H1 (cell line): ENCODE measurements around the gene LIPG. TPM values are rescaled to one million over a fixed set of nuclear protein-coding genes. Genes with fewer than 3 reads are reported as not detected.
"Not testable (repeated sequence)": the region's sequence is repeated elsewhere in the genome, so short reads cannot be mapped to it uniquely, and the experiment has no call there.

Experiments used
- CTCF ChIA-PET: fragments of 300-600 bp; sonication (Branson Sonifier 250); formaldehyde crosslinking; loops from one replicate; lab custom pipeline; 2021; ENCODE audit not compliant: partially characterized antibody; lab: Charles Lee
- POLR2A ChIA-PET: fragments of 300-600 bp; sonication (Branson Sonifier 250); formaldehyde crosslinking; loops from one replicate; lab custom pipeline; 2021; ENCODE audit warnings: inconsistent platforms; ENCODE audit not compliant: partially characterized antibody; lab: Charles Lee
- DNase-seq, 2 experiments: peaks; one replicate each; pipeline versions ENCODE4 v3.0.0 to v3.0.0-alpha.2; 2010 to 2022; ENCODE audit warnings: low spot score in 2 of 2, low read depth in 1 of 2, mixed read lengths in 1 of 2
- FAIRE-seq: peaks from 2 replicates; lab custom pipeline; 2011; peaks lifted over from hg19 to GRCh38; lab: Jason Lieb, UNC
- H2AFZ ChIP-seq: 2 replicates; pipeline ENCODE4 v1.8.1; 2012; ENCODE audit warnings: low read length, inconsistent platforms
- H2AK5ac ChIP-seq: 2 replicates; pipeline ENCODE4 v1.6.1; 2013; ENCODE audit warnings: low read depth, low read length
- H2BK120ac ChIP-seq: replicated peaks from 2 replicates; pipeline ENCODE3; 2013; ENCODE audit warnings: low read depth, low read length, inconsistent platforms
- H2BK12ac ChIP-seq: 2 replicates; pipeline ENCODE4 v1.6.1; 2013; ENCODE audit warnings: low read depth, low read length
- H2BK15ac ChIP-seq: 2 replicates; pipeline ENCODE4 v1.6.1; 2013; ENCODE audit warnings: low read length
- H2BK20ac ChIP-seq: 2 replicates; pipeline ENCODE4 v1.6.1; 2013; ENCODE audit warnings: low read length
- H2BK5ac ChIP-seq: 2 replicates; pipeline ENCODE4 v1.6.1; 2013; ENCODE audit warnings: low read depth, low read length
- H3K14ac ChIP-seq: 2 replicates; pipeline ENCODE4 v1.6.1; 2013; ENCODE audit warnings: inconsistent platforms; ENCODE audit not compliant: insufficient read length
- H3K18ac ChIP-seq: 2 replicates; pipeline ENCODE4 v1.6.1; 2013; ENCODE audit warnings: low read length; ENCODE audit errors: extremely low read depth
- H3K23ac ChIP-seq: 2 replicates; pipeline ENCODE4 v1.6.1; 2013; ENCODE audit warnings: inconsistent platforms; ENCODE audit not compliant: insufficient read length
- H3K23me2 ChIP-seq: 2 replicates; pipeline ENCODE4 v1.6.1; 2013; ENCODE audit warnings: low read depth, low read length
- H3K27ac ChIP-seq: 2 replicates; pipeline ENCODE4 v1.6.1; 2011; ENCODE audit warnings: low read depth, low read length, inconsistent platforms
- H3K27me3 ChIP-seq, 4 experiments: replicated peaks in 1 of 4; 1 replicate in 1 of 4; 2 replicates in 3 of 4; pipeline versions ENCODE4 v1.6.1 to v1.8.1; 2011 to 2013; ENCODE audit warnings: low read length in 3 of 4, mild to moderate bottlenecking in 3 of 4, inconsistent platforms in 2 of 4, mixed read lengths in 2 of 4, moderate library complexity in 1 of 4; ENCODE audit not compliant: control insufficient read depth in 3 of 4, insufficient read depth in 3 of 4; ENCODE audit errors: extremely low read depth in 1 of 4
- H3K36me3 ChIP-seq, 4 experiments: 2 replicates each; pipeline versions ENCODE4 v1.6.1 to v1.8.1; 2011 to 2013; ENCODE audit warnings: mild to moderate bottlenecking in 4 of 4, low read length in 3 of 4, moderate library complexity in 2 of 4, control low read depth in 1 of 4, inconsistent platforms in 1 of 4; ENCODE audit not compliant: insufficient read depth in 4 of 4, control insufficient read depth in 2 of 4
- H3K4ac ChIP-seq: replicated peaks from 2 replicates; pipeline ENCODE3; 2013; ENCODE audit warnings: low read length, low read depth, mixed read lengths, inconsistent platforms; ENCODE audit not compliant: insufficient read length
- H3K4me1 ChIP-seq, 4 experiments: replicated peaks in 1 of 4; 1 replicate in 1 of 4; 2 replicates in 3 of 4; pipeline versions ENCODE4 v1.6.1 to v1.8.1; 2011 to 2013; ENCODE audit warnings: low read length in 3 of 4, inconsistent platforms in 2 of 4, mixed read lengths in 1 of 4; ENCODE audit not compliant: insufficient read depth in 4 of 4, control insufficient read depth in 3 of 4
- H3K4me2 ChIP-seq, 2 experiments: 2 replicates each; pipeline versions ENCODE4 v1.6.1 to v1.8.1; 2011 to 2013; ENCODE audit warnings: low read depth in 2 of 2, low read length in 2 of 2, control low read depth in 1 of 2, inconsistent platforms in 1 of 2, mild to moderate bottlenecking in 1 of 2; ENCODE audit not compliant: insufficient read depth in 1 of 2
- H3K4me3 ChIP-seq, 4 experiments: fragments of 200-600, 300-600 bp in 1 of 4; sonication (generic), shearing (Covaris generic), sonication (Bioruptor Twin) in 1 of 4; 2 replicates each; pipeline versions ENCODE4 v1.5.1 to v1.8.1; 2011 to 2016; ENCODE audit warnings: low read length in 4 of 4, low read depth in 3 of 4, control low read depth in 2 of 4, inconsistent platforms in 2 of 4, mild to moderate bottlenecking in 2 of 4, mixed read lengths in 1 of 4, moderate library complexity in 1 of 4; ENCODE audit not compliant: insufficient read depth in 2 of 4; ENCODE audit errors: extremely low read depth in 1 of 4
- H3K56ac ChIP-seq: replicated peaks from 2 replicates; pipeline ENCODE3; 2013; ENCODE audit warnings: low read depth, mild to moderate bottlenecking, mixed read lengths, low read length, inconsistent platforms; ENCODE audit not compliant: insufficient read length
- H3K79me1 ChIP-seq: 2 replicates; pipeline ENCODE4 v1.6.1; 2013; ENCODE audit warnings: low read depth, low read length, control low read depth
- H3K79me2 ChIP-seq, 2 experiments: 2 replicates each; pipeline versions ENCODE4 v1.6.1 to v1.8.1; 2012 to 2013; ENCODE audit warnings: low read length in 2 of 2, mild to moderate bottlenecking in 2 of 2, inconsistent platforms in 1 of 2; ENCODE audit not compliant: insufficient read depth in 2 of 2, control insufficient read depth in 1 of 2
- H3K9ac ChIP-seq, 4 experiments: replicated peaks in 1 of 4; 1 replicate in 1 of 4; 2 replicates in 3 of 4; pipeline versions ENCODE4 v1.6.1 to v1.8.1; 2011 to 2013; ENCODE audit warnings: low read depth in 3 of 4, low read length in 3 of 4, control low read depth in 2 of 4, mild to moderate bottlenecking in 2 of 4, moderate library complexity in 2 of 4, inconsistent platforms in 1 of 4; ENCODE audit errors: extremely low read depth in 1 of 4
- H3K9me3 ChIP-seq, 2 experiments: 2 replicates each; pipeline versions ENCODE4 v1.6.1 to v1.8.1; 2012 to 2013; ENCODE audit warnings: mild to moderate bottlenecking in 2 of 2, moderate library complexity in 2 of 2, control low read depth in 1 of 2, inconsistent platforms in 1 of 2, low read depth in 1 of 2, low read length in 1 of 2, mixed read lengths in 1 of 2; ENCODE audit not compliant: insufficient read depth in 2 of 2
- H4K20me1 ChIP-seq, 2 experiments: replicated peaks in 1 of 2; 2 replicates each; pipeline versions ENCODE3 to v1.8.1; 2011 to 2013; ENCODE audit warnings: inconsistent platforms in 2 of 2, low read length in 2 of 2, mild to moderate bottlenecking in 1 of 2; ENCODE audit not compliant: insufficient read depth in 2 of 2, control insufficient read depth in 1 of 2
- H4K5ac ChIP-seq: 2 replicates; pipeline ENCODE4 v1.6.1; 2013; ENCODE audit warnings: low read length, low read depth, mixed read lengths, inconsistent platforms; ENCODE audit not compliant: insufficient read length
- H4K8ac ChIP-seq: 2 replicates; pipeline ENCODE4 v1.8.0; 2013; ENCODE audit warnings: mild to moderate bottlenecking, moderate library complexity, low read length, inconsistent platforms; ENCODE audit not compliant: insufficient read depth; ENCODE audit errors: extremely low read depth
- H4K91ac ChIP-seq: replicated peaks from 2 replicates; pipeline ENCODE3; 2013; ENCODE audit warnings: low read length, mixed read lengths, inconsistent platforms; ENCODE audit not compliant: insufficient read length
- WGBS, 2 experiments: shearing (Covaris generic) in 1 of 2; methylation state at CpG; one replicate each; pipeline versions ENCODE4 v1.1.6 to v1.1.7; 2013 to 2015; ENCODE audit warnings: low lambda C conversion rate in 2 of 2, mixed read lengths in 2 of 2, inconsistent platforms in 1 of 2, low coverage in 1 of 2, missing lambda C conversion rate in 1 of 2; ENCODE audit not compliant: insufficient replicate concordance in 2 of 2, insufficient coverage in 1 of 2, insufficient read length in 1 of 2; ENCODE audit errors: extremely low coverage in 1 of 2, missing lambda C conversion rate in 1 of 2; 5-methylcytosine and 5-hydroxymethylcytosine counted together
- polyA plus RNA-seq, 7 experiments: library from polyadenylated mRNA; depleted of rRNA in 3 of 7; stranded (reverse) in 5 of 7; unstranded in 2 of 7; fragments of >200 nt in 5 of 7; fragments of 200-250 nt in 2 of 7; gene quantifications; 1 replicate in 5 of 7; 2 replicates in 1 of 7; 4 replicates in 1 of 7; pipeline versions ENCODE4 v1.2.1 to v1.2.3, GENCODE V29; 2011 to 2013; ENCODE audit warnings: missing spikeins in 2 of 7, mixed read lengths in 2 of 7
- total RNA-seq: library from RNA; stranded (reverse); fragmentation: NEBNext Ultra II Directional; extraction: Animal tissue kit (Norgen Biotek cat#: 25700); gene quantifications from 2 replicates; pipeline ENCODE4 v1.2.1, GENCODE V29; 2021

The LIPG gene
- total and polyA plus RNA-seq, 2 of the 8 experiments (the other 6 are each of a cell fraction or from before 2014, with no cell fraction given), result 9.2 to 9.8 TPM

DNA sequence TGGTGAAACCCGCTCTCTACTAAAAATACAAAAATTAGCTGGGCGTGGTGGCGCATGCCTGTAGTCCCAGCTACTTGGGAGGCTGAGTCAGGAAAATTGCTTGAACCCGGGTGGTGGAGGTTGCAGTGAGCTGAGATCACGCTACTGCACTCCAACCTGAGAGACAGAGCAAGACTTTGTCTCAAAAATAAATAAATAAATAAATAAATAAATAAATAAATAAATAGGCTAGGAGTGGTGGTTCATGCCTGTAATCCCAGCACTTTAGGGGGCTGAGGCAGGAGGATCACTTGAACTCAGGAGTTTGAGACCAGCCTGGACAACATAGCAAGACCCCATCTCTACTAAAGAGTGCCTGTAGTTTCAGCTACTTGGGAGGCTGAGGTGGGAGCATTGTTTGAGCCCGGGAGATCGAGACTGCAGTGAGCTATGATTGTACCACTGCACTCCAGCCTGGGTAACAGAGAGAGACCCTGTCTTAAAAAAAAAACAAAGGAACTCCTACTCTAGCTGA, 38.2 kb upstream of the LIPG start:
- H3K56ac ChIP-seq, H3K27me3 ChIP-seq, H3K4me2 ChIP-seq, H4K20me1 ChIP-seq, POLR2A ChIA-PET, H2BK5ac ChIP-seq, H3K4me3 ChIP-seq, H3K9ac ChIP-seq, H4K5ac ChIP-seq, H2BK15ac ChIP-seq, H2BK20ac ChIP-seq, DNase-seq, H3K9me3 ChIP-seq, H3K23me2 ChIP-seq, H3K4ac ChIP-seq, H4K91ac ChIP-seq, FAIRE-seq, H4K8ac ChIP-seq, H3K36me3 ChIP-seq, H2BK120ac ChIP-seq, H3K23ac ChIP-seq, H3K27ac ChIP-seq, H3K14ac ChIP-seq, H3K79me2 ChIP-seq, H2AK5ac ChIP-seq, H3K18ac ChIP-seq, H3K79me1 ChIP-seq, H2AFZ ChIP-seq, H2BK12ac ChIP-seq: not testable (repeated sequence)
- peaks cover 5 to 20% (median 14%) of the 10 kb centered on the region in 4 experiments; a peak in 6 of 7 replicates for H3K4me1 ChIP-seq
- CTCF ChIA-PET, result interaction anchor here (1.0 to 2.3 kb wide), 7 partner anchors 9 to 335 kb away, joined by 3 to 9 read pairs (median 3); no protein-coding TSS in a partner anchor
- WGBS, 2 experiments, result 96% methylated on average over 7 of the region's 7 CpGs; no CpG with 5 or more reads in 1 of the 2 experiments
